Measurements from ENCODE around the gene IDUA.

- no peak for TF ChIP-seq CTCF (IDR thresholded peaks at IDR 0.05)
- TF ChIP-seq ZFX (IDR thresholded peaks at IDR 0.05; ENCODE audit: borderline replicate concordance) = no peak
Observed at GRCh38 chr4:1017706-1018105, 30.9 kb downstream of the IDUA start.
